Keratinocyte (primary cell): ENCODE data around the gene SIGLEC11. TPM values are rescaled to one million over a fixed set of nuclear protein-coding genes. Genes with fewer than 3 reads are reported as not detected.

Experiments
- DNase-seq: peaks from one replicate; pipeline ENCODE4 v3.0.0-alpha.2; 2011; ENCODE audit warnings: low read depth, missing footprints, low spot score
- FAIRE-seq: peaks from 2 replicates; lab custom pipeline; 2011; peaks lifted over from hg19 to GRCh38; lab: Jason Lieb, UNC
- H2AFZ ChIP-seq: 2 replicates; pipeline ENCODE4 v1.6.0; 2012; ENCODE audit warnings: low read length, control low read depth, inconsistent platforms; ENCODE audit not compliant: control insufficient read depth
- H3K27ac ChIP-seq: 2 replicates; pipeline ENCODE4 v1.5.1; 2011; ENCODE audit warnings: low read length; ENCODE audit not compliant: control insufficient read depth, insufficient read depth
- H3K27me3 ChIP-seq: 3 replicates; pipeline ENCODE4 v1.6.0; 2011; ENCODE audit warnings: low read length; ENCODE audit not compliant: control insufficient read depth, insufficient read depth; ENCODE audit errors: extremely low read depth
- H3K36me3 ChIP-seq, 2 experiments: 2 replicates in 1 of 2; 3 replicates in 1 of 2; pipeline ENCODE4 v1.5.1; 2011; ENCODE audit warnings: low read length in 2 of 2, mild to moderate bottlenecking in 1 of 2; ENCODE audit not compliant: control insufficient read depth in 2 of 2, insufficient read depth in 2 of 2; ENCODE audit errors: extremely low read depth in 1 of 2
- H3K4me1 ChIP-seq: 3 replicates; pipeline ENCODE4 v1.5.1; 2011; ENCODE audit warnings: low read length; ENCODE audit not compliant: control insufficient read depth, insufficient read depth; ENCODE audit errors: extremely low read depth
- H3K4me2 ChIP-seq: 3 replicates; pipeline ENCODE4 v1.6.0; 2011; ENCODE audit warnings: low read depth, low read length; ENCODE audit not compliant: control insufficient read depth, insufficient read depth; ENCODE audit errors: extremely low read depth
- H3K4me3 ChIP-seq, 3 experiments: fragments of 200-600 bp in 1 of 3; sonication (generic) in 1 of 3; 2 replicates in 2 of 3; 3 replicates in 1 of 3; pipeline ENCODE4 v1.5.1; 2011 to 2016; ENCODE audit warnings: low read length in 3 of 3, mild to moderate bottlenecking in 3 of 3, control low read depth in 2 of 3, inconsistent platforms in 1 of 3, low read depth in 1 of 3, mixed read lengths in 1 of 3, mixed run types in 1 of 3, moderate library complexity in 1 of 3; ENCODE audit not compliant: control insufficient read depth in 2 of 3, insufficient read depth in 2 of 3; ENCODE audit errors: extremely low read depth in 1 of 3
- H3K79me2 ChIP-seq: 2 replicates; pipeline ENCODE4 v1.6.0; 2012; ENCODE audit warnings: low read length; ENCODE audit not compliant: control insufficient read depth, insufficient read depth
- H3K9ac ChIP-seq: 3 replicates; pipeline ENCODE4 v1.6.0; 2011; ENCODE audit warnings: low read length; ENCODE audit not compliant: control insufficient read depth, insufficient read depth; ENCODE audit errors: extremely low read depth
- H3K9me1 ChIP-seq: 3 replicates; pipeline ENCODE4 v1.6.0; 2011; ENCODE audit warnings: low read length; ENCODE audit not compliant: control insufficient read depth, insufficient read depth; ENCODE audit errors: extremely low read depth
- H3K9me3 ChIP-seq: 2 replicates; pipeline ENCODE4 v1.5.1; 2012; ENCODE audit warnings: low read depth, low read length; ENCODE audit not compliant: control insufficient read depth
- H4K20me1 ChIP-seq: 3 replicates; pipeline ENCODE4 v1.6.0; 2011; ENCODE audit warnings: low read length; ENCODE audit not compliant: control insufficient read depth, insufficient read depth; ENCODE audit errors: extremely low read depth
- CTCF ChIP-seq, 3 experiments: IDR thresholded peaks in 1 of 3; conservative IDR thresholded peaks in 1 of 3; optimal IDR thresholded peaks in 1 of 3; 2 replicates in 2 of 3; 3 replicates in 1 of 3; pipeline versions ENCODE3 to v1.5.1; 2011; ENCODE audit warnings: low read length in 3 of 3, mild to moderate bottlenecking in 3 of 3, moderate library complexity in 2 of 3, control low read depth in 1 of 3, inconsistent platforms in 1 of 3; ENCODE audit not compliant: insufficient read depth in 2 of 3; ENCODE audit errors: extremely low read depth in 1 of 3
- EZH2 ChIP-seq: IDR thresholded peaks from one replicate; pipeline ENCODE4 v1.6.1; 2012; ENCODE audit warnings: inconsistent platforms, mild to moderate bottlenecking, low read length, moderate library complexity
- dilution Hi-C: fragments of 300-500 bp; cut with MboI; formaldehyde crosslinking; loops from one replicate; pipeline ENCODE4 v1.7.0; 2020; ENCODE audit warnings: low sequenced_read_pairs; ENCODE audit not compliant: extremely low pct_ligation_motif_present
- polyA plus RNA-seq, 5 experiments: library from polyadenylated mRNA; depleted of rRNA in 3 of 5; stranded (reverse) in 3 of 5; stranded (forward) in 1 of 5; unstranded in 1 of 5; fragments of >200 nt; gene quantifications; 1 replicate in 1 of 5; 2 replicates in 3 of 5; 3 replicates in 1 of 5; pipeline versions ENCODE4 v1.2.1 to v1.2.3, GENCODE V29; 2011 to 2012; ENCODE audit warnings: missing spikeins in 2 of 5, low read depth in 1 of 5, low replicate concordance in 1 of 5

SIGLEC11 gene
- polyA plus RNA-seq, 1 donor (not counting 4 experiments of a cell fraction or from before 2014, with no cell fraction given) = not detected

GRCh38 chr19:50003810-50004419 lies 42.9 kb upstream of the SIGLEC11 start:
- H3K9me1 ChIP-seq = peaks cover 2% of the 10 kb centered on the region
- DNase-seq = peak; percentile 23
- H3K9me3 ChIP-seq = no peaks in the 10 kb centered on the region
- peaks cover 12% of the 10 kb centered on the region for H3K4me1 ChIP-seq
- no peaks in the 10 kb centered on the region for H3K27me3 ChIP-seq
- H3K9ac ChIP-seq = no peak overlapping the region
- FAIRE-seq = peak; percentile 81
- dilution Hi-C loops = no loop called here
- TF ChIP-seq EZH2 (no peak), CTCF (optimal IDR thresholded peaks at IDR 0.05 in 1 of 3, IDR thresholded peaks at IDR 0.05 in 1 of 3, conservative IDR thresholded peaks at IDR 0.05 in 1 of 3; ENCODE audit: extremely low read depth in 1 of 3, insufficient read depth in 2 of 3, low read length in 3 of 3) (no peak)
- H3K27ac ChIP-seq = peak overlapping the region; percentile 28
- H2AFZ ChIP-seq = no peak overlapping the region
- peaks cover 26% of the 10 kb centered on the region for H4K20me1 ChIP-seq
- peaks cover 21 to 46% of the 10 kb centered on the region in 2 experiments for H3K36me3 ChIP-seq
- no peaks in the 10 kb centered on the region for H3K79me2 ChIP-seq
- H3K4me2 ChIP-seq = peak overlapping the region; percentile 3
- H3K4me3 ChIP-seq = peak overlapping the region in 1 of 3 experiments; percentile 5

GRCh38 chr19:50003254-50003788 lies 42.3 kb upstream of the SIGLEC11 start:
- Histone ChIP-seq H3K9ac (no peak overlapping the region), H3K4me3 (no peak overlapping the region), H3K4me1 (peaks cover 12% of the 10 kb centered on the region), H3K4me2 (no peak overlapping the region), H3K9me3 (no peaks in the 10 kb centered on the region), H3K79me2 (no peaks in the 10 kb centered on the region), H3K27me3 (no peaks in the 10 kb centered on the region), H3K27ac (no peak overlapping the region), H2AFZ (no peak overlapping the region), H3K36me3 (peaks cover 21 to 42% of the 10 kb centered on the region in 2 experiments), H3K9me1 (peaks cover 2% of the 10 kb centered on the region), H4K20me1 (peaks cover 26% of the 10 kb centered on the region)
- DNase-seq (no peak), FAIRE-seq (no peak)
- dilution Hi-C loops = no loop called here
- TF ChIP-seq EZH2 = no peak
- no peak for TF ChIP-seq CTCF (optimal IDR thresholded peaks at IDR 0.05 in 1 of 3, IDR thresholded peaks at IDR 0.05 in 1 of 3, conservative IDR thresholded peaks at IDR 0.05 in 1 of 3; ENCODE audit: extremely low read depth in 1 of 3, insufficient read depth in 2 of 3, low read length in 3 of 3)
